Measurements from ENCODE around the gene ETV1. TPM values are rescaled to one million over a fixed set of nuclear protein-coding genes. Genes with fewer than 3 reads are reported as not detected.

The ETV1 gene
- total and polyA plus RNA-seq, 2 of the 4 experiments (the other 2 are of a cell fraction), result 8.6 to 21.1 TPM

- Histone ChIP-seq H4K5ac (ENCODE audit: low read depth, low read length) (no peak overlapping the region), H2AK5ac (ENCODE audit: low read depth, low read length) (no peak overlapping the region), H3K4me1 (ENCODE audit: control insufficient read depth, insufficient read depth, low read length) (peaks cover 5% of the 10 kb centered on the region), H3K9ac (ENCODE audit: low read depth, low read length) (no peak overlapping the region), H4K91ac (ENCODE audit: insufficient read depth, low read depth, low read length) (no peak overlapping the region), H3K4me3 (ENCODE audit: insufficient read depth, low read depth, low read length) (no peak overlapping the region), H3K9me1 (ENCODE audit: insufficient read depth, low read length) (0 out of 2 replicates have a peak, but pooled peaks cover 2% of the 10 kb centered on the region), H3K18ac (ENCODE audit: low read depth, low read length) (no peak overlapping the region), H3K4ac (ENCODE audit: low read depth, low read length) (no peak overlapping the region), H3K79me1 (ENCODE audit: low read depth in 1 of 2, low read length in 2 of 2) (no peaks in the 10 kb centered on the region), H3K14ac (replicated peaks; ENCODE audit: low read depth, low read length) (no peak overlapping the region), H2BK15ac (ENCODE audit: low read depth, low read length) (no peak overlapping the region), H3K36me3 (ENCODE audit: control insufficient read depth, insufficient read depth, low read length) (no peaks in the 10 kb centered on the region), H3K4me2 (ENCODE audit: low read depth, low read length) (no peak overlapping the region), H4K8ac (ENCODE audit: low read depth in 2 of 2, low read length in 2 of 2) (no peak overlapping the region), H2AFZ (replicated peaks; ENCODE audit: low read length, poor library complexity) (no peak overlapping the region), H2BK5ac (ENCODE audit: low read depth, low read length, poor library complexity, severe bottlenecking) (no peak overlapping the region), H3K27me3 (ENCODE audit: control insufficient read depth, insufficient read depth, low read length) (no peaks in the 10 kb centered on the region), H3K23ac (ENCODE audit: low read depth, low read length) (no peak overlapping the region), H2BK120ac (ENCODE audit: low read depth, low read length) (no peak overlapping the region), H3K56ac (ENCODE audit: extremely low read depth, insufficient read depth, low read length) (no peak overlapping the region), H2AK9ac (replicated peaks; ENCODE audit: low read depth, low read length, poor library complexity) (no peak overlapping the region), H4K20me1 (ENCODE audit: insufficient read depth, low read length) (no peaks in the 10 kb centered on the region), H3K9me3 (ENCODE audit: control insufficient read depth, insufficient read depth, low read length) (no peaks in the 10 kb centered on the region), H3K27ac (ENCODE audit: insufficient read depth, low read length) (no peak overlapping the region), H2BK20ac (ENCODE audit: low read depth, low read length) (no peak overlapping the region)
- DNase-seq (no peak), ATAC-seq (ENCODE audit: low read depth) (no peak)
- no CpG with 5 or more reads among the region's 4 CpGs for WGBS, 2 experiments (ENCODE audit: extremely low coverage in 2 of 2, insufficient read length in 1 of 2)
- TF ChIP-seq, protein P1, sequence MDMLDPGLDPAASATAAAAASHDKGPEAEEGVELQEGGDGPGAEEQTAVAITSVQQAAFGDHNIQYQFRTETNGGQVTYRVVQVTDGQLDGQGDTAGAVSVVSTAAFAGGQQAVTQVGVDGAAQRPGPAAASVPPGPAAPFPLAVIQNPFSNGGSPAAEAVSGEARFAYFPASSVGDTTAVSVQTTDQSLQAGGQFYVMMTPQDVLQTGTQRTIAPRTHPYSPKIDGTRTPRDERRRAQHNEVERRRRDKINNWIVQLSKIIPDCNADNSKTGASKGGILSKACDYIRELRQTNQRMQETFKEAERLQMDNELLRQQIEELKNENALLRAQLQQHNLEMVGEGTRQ (IDR thresholded peaks at IDR 0.05; ENCODE audit: low read depth, low read length), result no peak
- no peak for TF ChIP-seq CHD1 (IDR thresholded peaks at IDR 0.05; ENCODE audit: low read depth, low read length)
- POLR2A ChIA-PET (ENCODE audit: unreplicated experiment), result no interaction called here
- intact Hi-C loops (cut with micrococcal nuclease), result no loop called here
- CTCF ChIA-PET, result interaction anchor here (0.6 kb wide), 2 partner anchors 32 to 347 kb away, joined by 3 to 5 read pairs; no protein-coding TSS in a partner anchor
- dilution Hi-C loops (cut with HindIII; ENCODE audit: low sequenced_read_pairs, unreplicated experiment), result no loop called here
- no TSS peak for BruUV-seq (replicated peaks)
- in situ Hi-C loops (cut with MboI; ENCODE audit: low sequenced_read_pairs), result loop anchor here (25.0 kb wide), 1 partner anchor 486 kb away; no protein-coding TSS in a partner anchor
Measured at GRCh38 chr7:14023342-14023741, 33.9 kb upstream of the ETV1 start.
